H9 (cell line): Measurements from ENCODE around the gene DOCK10. TPM values are rescaled to one million over a fixed set of nuclear protein-coding genes. Genes with fewer than 3 reads are reported as not detected.

ENCODE experiments used
- DNase-seq: peaks from one replicate; pipeline ENCODE4 v3.0.0-alpha.2; 2017
- H2AFZ ChIP-seq: one replicate; pipeline ENCODE4 v1.6.1; 2013; ENCODE audit warnings: mild to moderate bottlenecking, low read length, control low read depth, moderate library complexity
- H2AK5ac ChIP-seq: 2 replicates; pipeline ENCODE4 v1.6.1; 2013; ENCODE audit warnings: low read length, control low read depth, mixed read lengths; ENCODE audit not compliant: insufficient read length
- H2BK120ac ChIP-seq: one replicate; pipeline ENCODE4 v1.6.1; 2013; ENCODE audit warnings: low read depth, mild to moderate bottlenecking, low read length, control low read depth, inconsistent platforms; ENCODE audit not compliant: poor library complexity, severe bottlenecking
- H2BK12ac ChIP-seq: 2 replicates; pipeline ENCODE4 v1.6.1; 2013; ENCODE audit warnings: low read length, control low read depth, mixed read lengths, low read depth; ENCODE audit not compliant: insufficient read length
- H2BK15ac ChIP-seq: 2 replicates; pipeline ENCODE4 v1.6.1; 2013; ENCODE audit warnings: low read depth, low read length, control low read depth
- H2BK20ac ChIP-seq: one replicate; pipeline ENCODE4 v1.6.1; 2013; ENCODE audit warnings: low read depth, mild to moderate bottlenecking, low read length, control low read depth, inconsistent platforms; ENCODE audit not compliant: poor library complexity, severe bottlenecking
- H2BK5ac ChIP-seq: 2 replicates; pipeline ENCODE4 v1.6.1; 2013; ENCODE audit warnings: low read length, control low read depth, mixed read lengths; ENCODE audit not compliant: insufficient read length
- H3K14ac ChIP-seq: 2 replicates; pipeline ENCODE4 v1.6.1; 2013; ENCODE audit warnings: low read length, control low read depth; ENCODE audit not compliant: insufficient read depth
- H3K18ac ChIP-seq: 2 replicates; pipeline ENCODE4 v1.6.1; 2013; ENCODE audit warnings: low read depth, mild to moderate bottlenecking, mixed read lengths, low read length, control low read depth; ENCODE audit not compliant: insufficient read length
- H3K23ac ChIP-seq: 2 replicates; pipeline ENCODE4 v1.6.1; 2013; ENCODE audit warnings: low read length, control low read depth, mixed read lengths, low read depth; ENCODE audit not compliant: insufficient read length
- H3K23me2 ChIP-seq: 2 replicates; pipeline ENCODE4 v1.6.1; 2013; ENCODE audit warnings: low read depth, mild to moderate bottlenecking, mixed read lengths, low read length, control low read depth; ENCODE audit not compliant: insufficient read length, poor library complexity, severe bottlenecking
- H3K27ac ChIP-seq: 2 replicates; pipeline ENCODE4 v1.5.1; 2013; ENCODE audit warnings: low read length, control low read depth, mixed read lengths, low read depth; ENCODE audit not compliant: insufficient read length
- H3K27me3 ChIP-seq: 2 replicates; pipeline ENCODE4 v1.6.1; 2013; ENCODE audit warnings: low read length, control low read depth, inconsistent platforms; ENCODE audit not compliant: insufficient read depth
- H3K4ac ChIP-seq: 2 replicates; pipeline ENCODE4 v1.6.1; 2013; ENCODE audit warnings: low read depth, mild to moderate bottlenecking, control low read depth, inconsistent platforms, low read length, moderate library complexity
- H3K4me1 ChIP-seq: 2 replicates; pipeline ENCODE4 v1.6.1; 2013; ENCODE audit warnings: low read length, control low read depth, inconsistent platforms; ENCODE audit not compliant: insufficient read depth
- H3K4me2 ChIP-seq: 2 replicates; pipeline ENCODE4 v1.6.1; 2013; ENCODE audit warnings: low read length, control low read depth, mixed read lengths; ENCODE audit not compliant: insufficient read length, insufficient read depth
- H3K56ac ChIP-seq: 2 replicates; pipeline ENCODE4 v1.6.1; 2013; ENCODE audit warnings: low read depth, mild to moderate bottlenecking, mixed read lengths, low read length, control low read depth; ENCODE audit not compliant: insufficient read length
- H3K79me1 ChIP-seq: 2 replicates; pipeline ENCODE4 v1.6.1; 2013; ENCODE audit warnings: low read depth, mild to moderate bottlenecking, moderate library complexity, low read length, control low read depth, inconsistent platforms; ENCODE audit not compliant: insufficient read depth, poor library complexity, severe bottlenecking
- H3K79me2 ChIP-seq: 2 replicates; pipeline ENCODE4 v1.6.1; 2013; ENCODE audit warnings: low read length, control low read depth, inconsistent platforms; ENCODE audit not compliant: insufficient read depth
- H3K9ac ChIP-seq: 2 replicates; pipeline ENCODE4 v1.6.1; 2013; ENCODE audit warnings: low read length, control low read depth, mixed read lengths; ENCODE audit not compliant: insufficient read length; ENCODE audit errors: extremely low read depth
- H3K9me3 ChIP-seq: one replicate; pipeline ENCODE4 v1.6.1; 2013; ENCODE audit warnings: low read depth, low read length, inconsistent platforms; ENCODE audit not compliant: control insufficient read depth
- H3T11ph ChIP-seq: one replicate; pipeline ENCODE4 v1.6.1; 2013; ENCODE audit warnings: mild to moderate bottlenecking, low read length, control low read depth, inconsistent platforms
- H4K20me1 ChIP-seq: one replicate; pipeline ENCODE4 v1.6.1; 2013; ENCODE audit not compliant: control insufficient read depth, insufficient read length, insufficient read depth
- H4K5ac ChIP-seq: 2 replicates; pipeline ENCODE4 v1.6.1; 2013; ENCODE audit warnings: low read depth, mild to moderate bottlenecking, mixed read lengths, low read length, control low read depth; ENCODE audit not compliant: insufficient read length
- H4K8ac ChIP-seq: replicated peaks from 2 replicates; pipeline ENCODE4 v1.6.1; 2013; ENCODE audit warnings: low read length, control low read depth, mixed read lengths, low read depth; ENCODE audit not compliant: insufficient read length
- H4K91ac ChIP-seq: 2 replicates; pipeline ENCODE4 v1.6.1; 2013; ENCODE audit warnings: low read depth, mild to moderate bottlenecking, moderate library complexity, mixed read lengths, low read length, control low read depth; ENCODE audit not compliant: insufficient read length
- H3K27ac Mint-ChIP-seq, 3 experiments: 2 replicates in 2 of 3; 3 replicates in 1 of 3; pipeline ENCODE4 v1.8.0; 2020 to 2021; ENCODE audit warnings: mixed read lengths in 3 of 3, mild to moderate bottlenecking in 1 of 3, moderate library complexity in 1 of 3
- H3K27me3 Mint-ChIP-seq: 2 replicates; pipeline ENCODE4 v1.8.0; 2021; ENCODE audit warnings: low read depth, mild to moderate bottlenecking, moderate library complexity, mixed read lengths
- H3K36me3 Mint-ChIP-seq, 3 experiments: 2 replicates in 2 of 3; 3 replicates in 1 of 3; pipeline ENCODE4 v1.8.0; 2020 to 2021; ENCODE audit warnings: low read depth in 3 of 3, mixed read lengths in 3 of 3; ENCODE audit not compliant: insufficient read depth in 1 of 3
- H3K4me1 Mint-ChIP-seq, 2 experiments: 2 replicates each; pipeline ENCODE4 v1.8.0; 2020; ENCODE audit warnings: mixed read lengths in 2 of 2
- H3K4me3 Mint-ChIP-seq, 2 experiments: 2 replicates in 1 of 2; 3 replicates in 1 of 2; pipeline ENCODE4 v1.8.0; 2020 to 2021; ENCODE audit warnings: mild to moderate bottlenecking in 2 of 2, mixed read lengths in 2 of 2, moderate library complexity in 1 of 2
- H3K9me3 Mint-ChIP-seq, 2 experiments: 2 replicates in 1 of 2; 3 replicates in 1 of 2; pipeline ENCODE4 v1.8.0; 2020; ENCODE audit warnings: mild to moderate bottlenecking in 2 of 2, mixed read lengths in 2 of 2, moderate library complexity in 1 of 2
- WGBS: extraction: QIAGEN DNeasy Blood & Tissue Kit; methylation state at CpG from one replicate; pipeline ENCODE4 v1.1.7; 2013; ENCODE audit warnings: missing lambda C conversion rate, low lambda C conversion rate, mixed read lengths; ENCODE audit not compliant: insufficient read length; ENCODE audit errors: extremely low coverage; 5-methylcytosine and 5-hydroxymethylcytosine counted together
- total RNA-seq: library from RNA; stranded (reverse); gene quantifications from 2 replicates; pipeline ENCODE4 v1.2.1, GENCODE V29; 2021
- TF ChIP-seq, protein P1 (sequence below): fragments of 200-600 bp; sonication (generic); conservative IDR thresholded peaks from 3 replicates; pipeline ENCODE4 v1.8.0; 2021; ENCODE audit warnings: antibody characterized with exemption, mild to moderate bottlenecking

DOCK10 gene
- total RNA-seq, 1 experiment from 2014 or later = 0.79 TPM

DNA sequence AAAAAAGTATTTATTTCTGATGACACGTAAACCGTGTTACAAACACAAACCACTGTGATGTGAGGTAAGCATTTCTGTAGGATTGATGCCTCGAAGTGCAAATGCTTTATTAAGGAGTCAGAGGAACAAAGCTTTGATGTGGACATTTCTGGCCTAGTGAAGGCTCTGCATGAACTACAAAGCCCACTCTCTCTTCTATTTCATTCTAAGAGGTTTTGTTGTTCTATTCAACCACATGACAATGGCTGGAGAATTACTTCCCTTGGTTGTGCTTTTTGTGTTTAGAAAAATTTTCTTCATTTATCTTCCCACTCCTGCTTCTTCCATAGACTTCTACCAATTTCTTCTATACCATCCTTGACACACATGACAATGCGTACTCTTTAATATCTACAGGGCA lies 200.4 kb downstream of the DOCK10 start:
- H2BK5ac ChIP-seq = no peak overlapping the region
- H3K9me3 ChIP-seq = no peaks in the 10 kb centered on the region
- H4K20me1 ChIP-seq = no peaks in the 10 kb centered on the region
- no peaks in the 10 kb centered on the region for H3K27me3 Mint-ChIP-seq
- H2BK12ac ChIP-seq = no peak overlapping the region
- no peak overlapping the region for H3K4ac ChIP-seq
- H3K79me1 ChIP-seq = no peaks in the 10 kb centered on the region
- no peak overlapping the region for H3K4me3 Mint-ChIP-seq
- H3K36me3 Mint-ChIP-seq = no peaks in the 10 kb centered on the region; a peak in 1 of 7 replicates
- no peak overlapping the region for H3K14ac ChIP-seq
- no peak overlapping the region for H3K27ac Mint-ChIP-seq
- H3K23me2 ChIP-seq = no peaks in the 10 kb centered on the region
- H2BK15ac ChIP-seq = no peak overlapping the region
- no peak overlapping the region for H3K27ac ChIP-seq
- H3K9me3 Mint-ChIP-seq = peaks cover 0 to 3% of the 10 kb centered on the region in 2 experiments; a peak in 1 of 5 replicates
- H3K9ac ChIP-seq = no peak overlapping the region
- H3K4me1 ChIP-seq = no peaks in the 10 kb centered on the region
- H2AFZ ChIP-seq = no peak overlapping the region
- no peak overlapping the region for H4K8ac ChIP-seq
- no peak overlapping the region for H4K91ac ChIP-seq
- H3K27me3 ChIP-seq = no peaks in the 10 kb centered on the region
- TF ChIP-seq, protein P1, sequence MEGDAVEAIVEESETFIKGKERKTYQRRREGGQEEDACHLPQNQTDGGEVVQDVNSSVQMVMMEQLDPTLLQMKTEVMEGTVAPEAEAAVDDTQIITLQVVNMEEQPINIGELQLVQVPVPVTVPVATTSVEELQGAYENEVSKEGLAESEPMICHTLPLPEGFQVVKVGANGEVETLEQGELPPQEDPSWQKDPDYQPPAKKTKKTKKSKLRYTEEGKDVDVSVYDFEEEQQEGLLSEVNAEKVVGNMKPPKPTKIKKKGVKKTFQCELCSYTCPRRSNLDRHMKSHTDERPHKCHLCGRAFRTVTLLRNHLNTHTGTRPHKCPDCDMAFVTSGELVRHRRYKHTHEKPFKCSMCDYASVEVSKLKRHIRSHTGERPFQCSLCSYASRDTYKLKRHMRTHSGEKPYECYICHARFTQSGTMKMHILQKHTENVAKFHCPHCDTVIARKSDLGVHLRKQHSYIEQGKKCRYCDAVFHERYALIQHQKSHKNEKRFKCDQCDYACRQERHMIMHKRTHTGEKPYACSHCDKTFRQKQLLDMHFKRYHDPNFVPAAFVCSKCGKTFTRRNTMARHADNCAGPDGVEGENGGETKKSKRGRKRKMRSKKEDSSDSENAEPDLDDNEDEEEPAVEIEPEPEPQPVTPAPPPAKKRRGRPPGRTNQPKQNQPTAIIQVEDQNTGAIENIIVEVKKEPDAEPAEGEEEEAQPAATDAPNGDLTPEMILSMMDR = no peak
- no peak overlapping the region for H3K56ac ChIP-seq
- H3T11ph ChIP-seq = no peak overlapping the region
- H4K5ac ChIP-seq = no peak overlapping the region
- no peaks in the 10 kb centered on the region for H3K4me1 Mint-ChIP-seq
- no peak overlapping the region for H3K18ac ChIP-seq
- no peaks in the 10 kb centered on the region for H3K79me2 ChIP-seq
- H2AK5ac ChIP-seq = no peak overlapping the region
- H3K23ac ChIP-seq = no peak overlapping the region
- H2BK120ac ChIP-seq = no peak overlapping the region
- WGBS = no CpG with 5 or more reads among the region's 4 CpGs
- H2BK20ac ChIP-seq = no peak overlapping the region
- DNase-seq = no peak
- no peak overlapping the region for H3K4me2 ChIP-seq
